ENCODE results near the gene TENM3.

DNA sequence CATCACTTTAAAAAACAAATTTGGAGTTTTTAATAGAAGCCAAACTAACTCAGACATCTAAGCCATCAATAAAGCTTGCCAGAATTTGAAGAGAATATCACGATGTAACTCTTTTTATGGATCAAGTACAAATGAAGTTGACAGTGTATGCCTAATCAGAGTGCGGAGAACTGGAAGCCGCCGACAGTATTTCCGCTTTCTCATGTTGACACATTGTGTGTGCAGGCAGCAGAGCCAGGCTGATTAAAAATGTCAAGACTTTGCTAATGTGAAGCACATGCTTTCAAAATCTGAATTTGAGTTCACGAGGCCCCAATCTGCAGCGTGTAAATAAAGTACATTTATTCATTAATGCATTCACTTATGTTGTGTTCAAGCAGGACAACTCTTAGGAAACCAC is 161.2 kb downstream of the TENM3 start:
- TF ChIP-seq, protein P1, sequence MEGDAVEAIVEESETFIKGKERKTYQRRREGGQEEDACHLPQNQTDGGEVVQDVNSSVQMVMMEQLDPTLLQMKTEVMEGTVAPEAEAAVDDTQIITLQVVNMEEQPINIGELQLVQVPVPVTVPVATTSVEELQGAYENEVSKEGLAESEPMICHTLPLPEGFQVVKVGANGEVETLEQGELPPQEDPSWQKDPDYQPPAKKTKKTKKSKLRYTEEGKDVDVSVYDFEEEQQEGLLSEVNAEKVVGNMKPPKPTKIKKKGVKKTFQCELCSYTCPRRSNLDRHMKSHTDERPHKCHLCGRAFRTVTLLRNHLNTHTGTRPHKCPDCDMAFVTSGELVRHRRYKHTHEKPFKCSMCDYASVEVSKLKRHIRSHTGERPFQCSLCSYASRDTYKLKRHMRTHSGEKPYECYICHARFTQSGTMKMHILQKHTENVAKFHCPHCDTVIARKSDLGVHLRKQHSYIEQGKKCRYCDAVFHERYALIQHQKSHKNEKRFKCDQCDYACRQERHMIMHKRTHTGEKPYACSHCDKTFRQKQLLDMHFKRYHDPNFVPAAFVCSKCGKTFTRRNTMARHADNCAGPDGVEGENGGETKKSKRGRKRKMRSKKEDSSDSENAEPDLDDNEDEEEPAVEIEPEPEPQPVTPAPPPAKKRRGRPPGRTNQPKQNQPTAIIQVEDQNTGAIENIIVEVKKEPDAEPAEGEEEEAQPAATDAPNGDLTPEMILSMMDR (IDR thresholded peaks at IDR 0.05): no peak
- no peak for TF ChIP-seq POLR2A (IDR thresholded peaks at IDR 0.05)

Measured in lower leg skin (tissue), 3 donors.